ENCODE data around the gene SERINC3. TPM values are rescaled to one million over a fixed set of nuclear protein-coding genes. Genes with fewer than 3 reads are reported as not detected.

Gene SERINC3
- total and polyA plus RNA-seq, 2 donors (not counting 1 experiment from before 2014, with no cell fraction given) = 120 to 238 TPM

DNA sequence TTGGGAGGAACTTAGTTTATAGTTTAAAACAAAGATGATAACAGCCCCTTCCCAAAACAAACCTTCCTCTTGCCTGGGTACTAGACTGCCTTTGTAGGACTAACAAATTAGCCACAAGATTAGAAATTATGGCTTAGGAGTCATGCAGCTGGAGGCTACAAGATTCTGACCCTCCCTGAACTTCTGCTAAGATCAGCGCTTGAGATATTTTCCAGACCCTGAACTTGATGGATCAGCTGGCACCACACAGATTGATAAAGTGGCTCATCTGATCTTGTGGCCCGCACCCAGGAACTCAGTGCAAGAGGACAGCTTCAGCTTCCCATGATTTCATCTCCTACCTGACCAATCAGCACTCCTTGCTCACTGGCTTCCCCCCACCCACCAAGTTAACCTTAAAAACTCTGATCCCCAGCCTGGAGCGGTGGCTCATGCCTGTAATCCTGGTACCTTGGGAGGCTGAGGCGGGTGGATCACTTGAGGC lies 5.9 kb upstream of the SERINC3 start:
- H3K27me3 ChIP-seq (ENCODE audit: control insufficient read depth, insufficient read depth, low read length) = no peaks in the 10 kb centered on the region

DNA sequence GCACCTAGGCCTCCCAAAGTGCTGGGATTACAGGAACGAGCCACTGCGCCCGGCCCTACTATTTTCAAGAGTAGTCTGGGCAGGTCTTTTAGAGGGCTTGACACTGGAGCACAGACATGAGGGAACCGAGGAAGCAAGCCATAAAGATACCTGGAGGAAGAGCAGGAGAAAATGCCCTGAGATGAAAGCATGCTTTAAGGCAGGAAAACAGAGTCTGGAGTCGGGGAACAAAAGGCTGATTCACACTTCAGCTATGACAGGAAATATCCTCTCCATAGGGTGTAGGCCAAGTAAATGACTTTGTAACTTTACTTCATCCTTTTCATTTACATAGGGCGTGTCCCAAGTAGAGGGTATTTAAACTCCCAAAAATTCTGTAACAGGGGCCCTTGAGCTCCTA lies 4.3 kb upstream of the SERINC3 start:
- peak in 1 of 2 donors; percentile 77 for DNase-seq (ENCODE audit: low read depth in 2 of 2)
- peaks cover 7% of the 10 kb centered on the region for H3K79me2 ChIP-seq (ENCODE audit: control insufficient read depth, insufficient read depth, low read length)
- no peaks in the 10 kb centered on the region for H3K36me3 ChIP-seq (ENCODE audit: control insufficient read depth, insufficient read depth, low read length)
- no peak overlapping the region for H3K9ac ChIP-seq (ENCODE audit: insufficient read depth, low read length)
- H3K27me3 ChIP-seq (ENCODE audit: control insufficient read depth, insufficient read depth, low read length) = no peaks in the 10 kb centered on the region
- H3K4me3 ChIP-seq (replicated peaks in 1 of 4; ENCODE audit: control extremely low read depth in 1 of 4, insufficient read depth in 1 of 4, low read depth in 3 of 4, low read length in 4 of 4) = no peak overlapping the region
- H3K4me2 ChIP-seq (ENCODE audit: extremely low read depth, insufficient read depth, low read length) = no peak overlapping the region
- no peaks in the 10 kb centered on the region for H3K9me3 ChIP-seq (ENCODE audit: control insufficient read depth, insufficient read depth, low read depth, low read length)
- no peaks in the 10 kb centered on the region for H4K20me1 ChIP-seq (ENCODE audit: control insufficient read depth, extremely low read depth, insufficient read depth, low read length)
- H3K27ac ChIP-seq (ENCODE audit: insufficient read depth, low read length) = no peak overlapping the region
- H2AFZ ChIP-seq (ENCODE audit: low read length) = no peak overlapping the region
- H3K4me1 ChIP-seq (ENCODE audit: control insufficient read depth, extremely low read depth, insufficient read depth, low read length) = no peaks in the 10 kb centered on the region
- TF ChIP-seq, protein P1, sequence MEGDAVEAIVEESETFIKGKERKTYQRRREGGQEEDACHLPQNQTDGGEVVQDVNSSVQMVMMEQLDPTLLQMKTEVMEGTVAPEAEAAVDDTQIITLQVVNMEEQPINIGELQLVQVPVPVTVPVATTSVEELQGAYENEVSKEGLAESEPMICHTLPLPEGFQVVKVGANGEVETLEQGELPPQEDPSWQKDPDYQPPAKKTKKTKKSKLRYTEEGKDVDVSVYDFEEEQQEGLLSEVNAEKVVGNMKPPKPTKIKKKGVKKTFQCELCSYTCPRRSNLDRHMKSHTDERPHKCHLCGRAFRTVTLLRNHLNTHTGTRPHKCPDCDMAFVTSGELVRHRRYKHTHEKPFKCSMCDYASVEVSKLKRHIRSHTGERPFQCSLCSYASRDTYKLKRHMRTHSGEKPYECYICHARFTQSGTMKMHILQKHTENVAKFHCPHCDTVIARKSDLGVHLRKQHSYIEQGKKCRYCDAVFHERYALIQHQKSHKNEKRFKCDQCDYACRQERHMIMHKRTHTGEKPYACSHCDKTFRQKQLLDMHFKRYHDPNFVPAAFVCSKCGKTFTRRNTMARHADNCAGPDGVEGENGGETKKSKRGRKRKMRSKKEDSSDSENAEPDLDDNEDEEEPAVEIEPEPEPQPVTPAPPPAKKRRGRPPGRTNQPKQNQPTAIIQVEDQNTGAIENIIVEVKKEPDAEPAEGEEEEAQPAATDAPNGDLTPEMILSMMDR (conservative IDR thresholded peaks at IDR 0.05 in 1 of 2, IDR thresholded peaks at IDR 0.05 in 1 of 2; ENCODE audit: low read depth in 1 of 2, low read length in 2 of 2) = no peak
- TF ChIP-seq EZH2 (IDR thresholded peaks at IDR 0.05; ENCODE audit: low read length, missing control alignments) = no peak

More for the DNA sequence above, 5.9 kb upstream of the SERINC3 start:
- TF ChIP-seq, protein P1 (conservative IDR thresholded peaks at IDR 0.05 in 1 of 2, IDR thresholded peaks at IDR 0.05 in 1 of 2; ENCODE audit: low read depth in 1 of 2, low read length in 2 of 2) = no peak
- H4K20me1 ChIP-seq (ENCODE audit: control insufficient read depth, extremely low read depth, insufficient read depth, low read length) = no peaks in the 10 kb centered on the region
- no peak overlapping the region for H3K4me2 ChIP-seq (ENCODE audit: extremely low read depth, insufficient read depth, low read length)
- no peaks in the 10 kb centered on the region for H3K36me3 ChIP-seq (ENCODE audit: control insufficient read depth, insufficient read depth, low read length)
- no peak overlapping the region for H3K27ac ChIP-seq (ENCODE audit: insufficient read depth, low read length)
- H2AFZ ChIP-seq (ENCODE audit: low read length) = no peak overlapping the region
- H3K4me1 ChIP-seq (ENCODE audit: control insufficient read depth, extremely low read depth, insufficient read depth, low read length) = peaks cover 4% of the 10 kb centered on the region
- H3K9me3 ChIP-seq (ENCODE audit: control insufficient read depth, insufficient read depth, low read depth, low read length) = no peaks in the 10 kb centered on the region
- no peak overlapping the region for H3K4me3 ChIP-seq (replicated peaks in 1 of 4; ENCODE audit: control extremely low read depth in 1 of 4, insufficient read depth in 1 of 4, low read depth in 3 of 4, low read length in 4 of 4)
- no peak for DNase-seq (ENCODE audit: low read depth in 2 of 2)
- no peaks in the 10 kb centered on the region for H3K79me2 ChIP-seq (ENCODE audit: control insufficient read depth, insufficient read depth, low read length)
- no peak overlapping the region for H3K9ac ChIP-seq (ENCODE audit: insufficient read depth, low read length)

DNA sequence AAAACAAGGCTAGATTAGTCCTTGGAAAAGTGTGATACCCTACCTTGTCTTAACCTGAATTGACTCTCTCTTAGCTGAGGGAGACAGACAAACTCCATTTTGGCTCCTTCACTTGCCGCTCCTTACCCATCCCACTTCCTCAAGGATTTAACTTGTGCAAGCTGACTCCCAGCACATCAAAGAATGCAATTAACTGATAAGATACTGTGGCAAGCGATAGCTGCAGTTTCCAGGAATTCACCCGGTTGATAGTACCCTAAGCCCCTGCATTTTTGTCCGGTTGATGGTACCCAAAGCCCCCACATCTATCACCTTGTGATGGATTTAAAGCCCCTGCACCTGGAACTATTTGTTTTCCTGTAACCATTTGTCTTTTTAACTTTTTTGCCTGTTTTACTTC lies 1.9 kb upstream of the SERINC3 start:
- Histone ChIP-seq H3K4me1 (ENCODE audit: control insufficient read depth, extremely low read depth, insufficient read depth, low read length) (peaks cover 2% of the 10 kb centered on the region), H3K9ac (ENCODE audit: insufficient read depth, low read length) (no peak overlapping the region), H3K27me3 (ENCODE audit: control insufficient read depth, insufficient read depth, low read length) (no peaks in the 10 kb centered on the region), H4K20me1 (ENCODE audit: control insufficient read depth, extremely low read depth, insufficient read depth, low read length) (peaks cover 2% of the 10 kb centered on the region), H3K36me3 (ENCODE audit: control insufficient read depth, insufficient read depth, low read length) (no peaks in the 10 kb centered on the region), H2AFZ (ENCODE audit: low read length) (no peak overlapping the region), H3K4me3 (replicated peaks in 1 of 4; ENCODE audit: control extremely low read depth in 1 of 4, insufficient read depth in 1 of 4, low read depth in 3 of 4, low read length in 4 of 4) (no peak overlapping the region), H3K9me3 (ENCODE audit: control insufficient read depth, insufficient read depth, low read depth, low read length) (no peaks in the 10 kb centered on the region), H3K79me2 (ENCODE audit: control insufficient read depth, insufficient read depth, low read length) (peaks cover 31% of the 10 kb centered on the region), H3K27ac (ENCODE audit: insufficient read depth, low read length) (no peak overlapping the region), H3K4me2 (ENCODE audit: extremely low read depth, insufficient read depth, low read length) (no peak overlapping the region)
- no peak for DNase-seq (ENCODE audit: low read depth in 2 of 2)
- TF ChIP-seq EZH2 (IDR thresholded peaks at IDR 0.05; ENCODE audit: low read length, missing control alignments) = no peak
- TF ChIP-seq, protein P1 (conservative IDR thresholded peaks at IDR 0.05 in 1 of 2, IDR thresholded peaks at IDR 0.05 in 1 of 2; ENCODE audit: low read depth in 1 of 2, low read length in 2 of 2) = no peak
